ENCODE data around the gene TEX13C.

Gene TEX13C

DNA sequence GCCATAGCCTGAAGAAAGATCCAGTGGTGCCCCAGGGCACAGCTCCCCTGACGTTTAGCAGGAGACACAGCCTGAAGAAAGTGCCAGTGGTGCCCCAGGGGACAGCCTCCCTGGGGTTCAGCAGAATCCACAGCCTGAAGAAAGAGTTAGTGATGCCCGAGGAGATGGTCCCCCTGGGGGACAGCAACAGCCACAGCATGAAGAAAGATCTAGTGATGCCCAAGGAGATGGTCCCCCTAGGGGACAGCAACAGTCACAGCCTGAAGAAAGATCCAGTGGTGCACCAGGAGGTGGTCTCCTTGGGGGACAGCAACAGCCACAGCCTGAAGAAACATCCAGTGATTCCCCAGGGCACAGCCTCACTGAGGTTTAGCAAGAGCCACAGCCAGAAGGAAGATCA is 2.8 kb downstream of the TEX13C start:
- no peaks in the 10 kb centered on the region for H3K27me3 ChIP-seq (ENCODE audit: control insufficient read depth, insufficient read depth, low read length)
- no peaks in the 10 kb centered on the region for H3K4me1 ChIP-seq (ENCODE audit: control insufficient read depth, insufficient read depth, low read length)
- H3K9me3 ChIP-seq (ENCODE audit: control insufficient read depth, low read length): no peaks in the 10 kb centered on the region
- H3K36me3 ChIP-seq (ENCODE audit: control insufficient read depth, insufficient read depth, low read length): no peaks in the 10 kb centered on the region
- no peak overlapping the region for H3K4me3 ChIP-seq (ENCODE audit: low read length)
- no peak overlapping the region for H3K9ac ChIP-seq (ENCODE audit: low read length)

DNA sequence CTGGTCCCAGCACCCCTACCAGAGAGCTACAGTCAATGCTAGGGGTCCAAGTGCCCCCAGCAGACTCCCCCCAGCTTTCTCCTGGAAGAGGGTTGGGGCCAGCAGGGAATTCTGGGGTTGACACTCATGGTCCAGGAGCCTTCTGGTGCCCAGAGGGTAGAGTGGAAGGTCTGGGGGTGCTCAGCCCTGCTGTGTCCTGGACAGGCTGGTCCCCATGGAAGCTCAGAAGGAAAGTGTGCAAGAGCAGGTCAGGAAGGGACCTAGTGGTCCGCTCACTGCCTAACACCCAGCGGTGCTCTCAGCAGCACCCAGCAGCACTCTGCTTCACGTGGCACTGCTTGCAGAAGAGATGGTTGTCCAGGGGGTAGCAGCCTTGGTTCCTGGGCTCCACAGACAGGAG is 6.9 kb downstream of the TEX13C start:
- no peaks in the 10 kb centered on the region for H3K9me3 ChIP-seq (ENCODE audit: control insufficient read depth, low read length)
- H3K27me3 ChIP-seq (ENCODE audit: control insufficient read depth, insufficient read depth, low read length): no peaks in the 10 kb centered on the region
- H3K4me1 ChIP-seq (ENCODE audit: control insufficient read depth, insufficient read depth, low read length): no peaks in the 10 kb centered on the region
- no peaks in the 10 kb centered on the region for H3K36me3 ChIP-seq (ENCODE audit: control insufficient read depth, insufficient read depth, low read length)
- H3K9ac ChIP-seq (ENCODE audit: low read length): no peak overlapping the region
- no peak overlapping the region for H3K4me3 ChIP-seq (ENCODE audit: low read length)

DNA sequence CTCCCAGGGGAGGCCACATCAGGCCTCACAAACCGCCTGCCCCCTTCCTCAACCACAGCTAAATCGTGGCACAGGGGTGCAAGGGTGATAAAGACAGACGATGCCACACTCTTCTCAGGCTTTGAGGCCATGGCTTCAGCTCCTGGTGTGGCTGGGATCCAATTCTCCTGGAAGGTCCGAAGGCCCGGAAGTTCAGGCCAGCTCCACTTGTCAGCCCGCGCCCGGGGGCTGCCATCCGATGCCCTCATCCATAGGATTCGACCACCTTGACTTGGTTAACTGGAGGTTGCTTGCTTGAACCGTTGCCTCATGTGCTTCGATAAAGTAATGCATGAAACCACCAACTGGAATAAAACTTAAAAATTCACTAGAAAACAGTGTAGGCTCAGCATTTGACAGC is 8.2 kb downstream of the TEX13C start:
- Histone ChIP-seq H3K9me3 (ENCODE audit: control insufficient read depth, low read length) (no peaks in the 10 kb centered on the region), H3K4me1 (ENCODE audit: control insufficient read depth, insufficient read depth, low read length) (no peaks in the 10 kb centered on the region), H3K4me3 (ENCODE audit: low read length) (no peak overlapping the region), H3K27me3 (ENCODE audit: control insufficient read depth, insufficient read depth, low read length) (no peaks in the 10 kb centered on the region), H3K9ac (ENCODE audit: low read length) (no peak overlapping the region), H3K36me3 (ENCODE audit: control insufficient read depth, insufficient read depth, low read length) (no peaks in the 10 kb centered on the region)

DNA sequence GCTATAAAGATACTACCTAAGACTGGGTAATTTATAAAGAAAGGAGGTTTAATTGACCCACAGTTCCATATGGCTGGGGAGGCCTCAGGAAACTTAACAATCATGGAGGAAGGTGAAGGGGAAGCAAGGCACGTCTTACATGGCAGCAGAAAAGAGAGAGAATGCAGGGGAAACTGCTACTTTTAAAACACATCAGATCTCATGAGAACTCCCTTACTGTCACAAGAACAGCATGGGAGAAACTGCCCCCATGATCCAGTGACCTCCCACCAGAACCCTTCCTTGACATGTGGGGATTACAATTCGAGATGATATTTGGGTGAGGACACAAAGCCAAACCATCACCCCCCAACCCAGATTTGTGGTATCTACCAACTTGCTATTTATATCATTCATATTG is 13.9 kb downstream of the TEX13C start:
- no peaks in the 10 kb centered on the region for H3K27me3 ChIP-seq (ENCODE audit: control insufficient read depth, insufficient read depth, low read length)
- no peaks in the 10 kb centered on the region for H3K4me1 ChIP-seq (ENCODE audit: control insufficient read depth, insufficient read depth, low read length)
- no peaks in the 10 kb centered on the region for H3K9me3 ChIP-seq (ENCODE audit: control insufficient read depth, low read length)
- H3K9ac ChIP-seq (ENCODE audit: low read length): no peak overlapping the region
- no peaks in the 10 kb centered on the region for H3K36me3 ChIP-seq (ENCODE audit: control insufficient read depth, insufficient read depth, low read length)
- H3K4me3 ChIP-seq (ENCODE audit: low read length): no peak overlapping the region

DNA sequence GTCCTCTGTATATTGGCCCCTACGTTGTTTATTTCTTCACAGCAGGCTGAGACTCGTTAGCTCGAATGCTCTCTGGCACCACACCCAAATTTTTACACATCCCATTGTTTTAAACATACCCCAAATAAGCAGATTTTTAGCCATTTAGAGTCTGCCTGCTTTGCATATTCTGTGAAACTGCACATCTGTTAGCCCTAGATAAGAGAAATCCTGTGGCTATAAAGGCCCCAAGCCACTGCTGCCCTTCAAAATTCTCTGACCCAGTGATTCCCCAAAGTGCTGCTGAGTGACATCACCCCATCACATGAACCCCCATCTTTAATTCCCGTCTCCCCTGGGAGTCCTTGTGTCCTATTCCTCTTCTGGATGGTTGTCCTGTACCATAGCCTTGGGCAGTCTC is 20.8 kb downstream of the TEX13C start:
- no peaks in the 10 kb centered on the region for H3K9me3 ChIP-seq (ENCODE audit: control insufficient read depth, low read length)
- H3K4me1 ChIP-seq (ENCODE audit: control insufficient read depth, insufficient read depth, low read length): no peaks in the 10 kb centered on the region
- no peak overlapping the region for H3K4me3 ChIP-seq (ENCODE audit: low read length)
- no peaks in the 10 kb centered on the region for H3K36me3 ChIP-seq (ENCODE audit: control insufficient read depth, insufficient read depth, low read length)
- H3K27me3 ChIP-seq (ENCODE audit: control insufficient read depth, insufficient read depth, low read length): no peaks in the 10 kb centered on the region
- no peak overlapping the region for H3K9ac ChIP-seq (ENCODE audit: low read length)

DNA sequence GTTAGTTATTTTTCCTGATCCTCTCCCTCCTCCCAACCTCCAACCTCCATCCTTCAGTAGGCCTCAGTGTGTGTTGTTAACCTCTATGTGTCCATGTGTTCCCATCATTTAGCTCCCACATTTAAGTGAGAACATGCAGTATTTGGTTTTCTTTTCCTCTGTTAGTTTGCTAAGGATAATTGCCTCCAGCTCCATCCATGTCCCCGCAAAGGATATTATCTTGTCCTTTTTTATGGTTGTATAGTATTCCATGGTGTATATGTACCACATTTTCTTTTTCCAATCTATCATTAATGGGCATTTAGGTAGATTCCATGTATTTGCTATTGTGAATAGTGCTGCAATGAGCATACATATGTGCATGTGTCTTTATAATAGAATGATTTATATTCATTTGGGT is 54.5 kb downstream of the TEX13C start:
- no peak overlapping the region for H3K9ac ChIP-seq (ENCODE audit: low read length)
- H3K9me3 ChIP-seq (ENCODE audit: control insufficient read depth, low read length): no peaks in the 10 kb centered on the region
- no peaks in the 10 kb centered on the region for H3K36me3 ChIP-seq (ENCODE audit: control insufficient read depth, insufficient read depth, low read length)
- H3K27me3 ChIP-seq (ENCODE audit: control insufficient read depth, insufficient read depth, low read length): no peaks in the 10 kb centered on the region
- H3K4me1 ChIP-seq (ENCODE audit: control insufficient read depth, insufficient read depth, low read length): no peaks in the 10 kb centered on the region
- no peak overlapping the region for H3K4me3 ChIP-seq (ENCODE audit: low read length)

Measured in mucosa of stomach (tissue), 1 donor.